Osteocyte (in vitro differentiated cells): ENCODE measurements around the gene EEF1A1. TPM values are rescaled to one million over a fixed set of nuclear protein-coding genes. Genes with fewer than 3 reads are reported as not detected.

Source experiments
- DNase-seq: peaks from one replicate; pipeline ENCODE4 v3.0.0; 2021; ENCODE audit warnings: mixed read lengths; ENCODE audit not compliant: unreplicated experiment; ENCODE audit errors: extremely low spot score
- H3K27ac Mint-ChIP-seq: one replicate; pipeline ENCODE4 v1.8.0; 2021; ENCODE audit warnings: mild to moderate bottlenecking, mixed read lengths; ENCODE audit not compliant: unreplicated experiment
- H3K27me3 Mint-ChIP-seq: one replicate; pipeline ENCODE4 v1.8.0; 2021; ENCODE audit warnings: mixed read lengths; ENCODE audit not compliant: unreplicated experiment
- H3K36me3 Mint-ChIP-seq: one replicate; pipeline ENCODE4 v1.8.0; 2021; ENCODE audit warnings: mixed read lengths; ENCODE audit not compliant: unreplicated experiment
- H3K4me1 Mint-ChIP-seq: one replicate; pipeline ENCODE4 v1.8.0; 2021; ENCODE audit warnings: mixed read lengths; ENCODE audit not compliant: unreplicated experiment
- H3K4me3 Mint-ChIP-seq: one replicate; pipeline ENCODE4 v1.8.0; 2021; ENCODE audit warnings: mild to moderate bottlenecking, moderate library complexity, mixed read lengths; ENCODE audit not compliant: unreplicated experiment
- H3K9me3 Mint-ChIP-seq: one replicate; pipeline ENCODE4 v1.8.0; 2021; ENCODE audit warnings: mixed read lengths; ENCODE audit not compliant: unreplicated experiment
- CTCF ChIP-seq: fragments of 200-600 bp; sonication (generic); IDR thresholded peaks from 2 replicates; pipeline ENCODE4 v1.5.0; 2021; ENCODE audit warnings: antibody characterized with exemption, mild to moderate bottlenecking, moderate library complexity
- total RNA-seq: library from RNA; stranded (reverse); gene quantifications from 2 replicates; pipeline ENCODE4 v1.2.1, GENCODE V29; 2021

The EEF1A1 gene
- total RNA-seq, 1 donor from 2014 or later, result 10,441 TPM

- Mint-ChIP-seq H3K27ac (no peak overlapping the region), H3K4me3 (no peak overlapping the region), H3K27me3 (no peaks in the 10 kb centered on the region), H3K36me3 (peaks cover 37% of the 10 kb centered on the region), H3K4me1 (no peaks in the 10 kb centered on the region), H3K9me3 (no peaks in the 10 kb centered on the region)
- TF ChIP-seq CTCF, result no peak
- peak; percentile 15 for DNase-seq
Measured at GRCh38 chr6:73477407-73477806, 43.4 kb downstream of the EEF1A1 start.

GRCh38 chr6:73476723-73477122 is 44.1 kb downstream of the EEF1A1 start:
- Mint-ChIP-seq H3K4me1 (no peaks in the 10 kb centered on the region), H3K4me3 (no peak overlapping the region), H3K36me3 (peaks cover 31% of the 10 kb centered on the region), H3K9me3 (no peaks in the 10 kb centered on the region), H3K27ac (no peak overlapping the region), H3K27me3 (no peaks in the 10 kb centered on the region)
- TF ChIP-seq CTCF, result no peak
- DNase-seq, result peak; percentile 44

GRCh38 chr6:73471686-73472290 is 49.0 kb downstream of the EEF1A1 start:
- Mint-ChIP-seq H3K9me3 (no peaks in the 10 kb centered on the region), H3K4me1 (no peaks in the 10 kb centered on the region), H3K27me3 (no peaks in the 10 kb centered on the region), H3K4me3 (no peak overlapping the region), H3K36me3 (peaks cover 24% of the 10 kb centered on the region), H3K27ac (no peak overlapping the region)
- no peak for TF ChIP-seq CTCF
- DNase-seq, result no peak

Other genes starting within 250 kb of the EEF1A1 start
- gene DPPA5, start 166.8 kb downstream of the EEF1A1 start, total RNA-seq, result not detected in 2 replicates
- not detected in 2 replicates for gene KHDC3L, start 158.4 kb downstream of the EEF1A1 start, total RNA-seq
- gene OOEP, start 151.1 kb downstream of the EEF1A1 start, total RNA-seq, result not detected in 2 replicates
- gene DDX43, start 126.2 kb downstream of the EEF1A1 start, total RNA-seq, result not detected in 2 replicates
- gene CGAS, start 68.7 kb downstream of the EEF1A1 start, total RNA-seq, result 0.37 and 0.59 TPM in 2 replicates
- gene MTO1, start 59.3 kb downstream of the EEF1A1 start, total RNA-seq, result 23.7 and 24.8 TPM in 2 replicates
- 20.2 and 20.4 TPM in 2 replicates for gene SLC17A5, start 133.0 kb upstream of the EEF1A1 start, total RNA-seq
- gene CD109, start 175.2 kb upstream of the EEF1A1 start, total RNA-seq, result 14.3 and 18.0 TPM in 2 replicates